ENCODE results near the gene DEPDC1B.
"Not testable (repeated sequence)": the region's sequence is repeated elsewhere in the genome, so short reads cannot be mapped to it uniquely, and the experiment has no call there.

Gene DEPDC1B

GRCh38 chr5:60698336-60698735 lies 1.6 kb downstream of the DEPDC1B start:
- no peak for DNase-seq (ENCODE audit: low spot score)

GRCh38 chr5:60690326-60690725 lies 9.6 kb downstream of the DEPDC1B start:
- DNase-seq (ENCODE audit: low spot score): no peak

DNA sequence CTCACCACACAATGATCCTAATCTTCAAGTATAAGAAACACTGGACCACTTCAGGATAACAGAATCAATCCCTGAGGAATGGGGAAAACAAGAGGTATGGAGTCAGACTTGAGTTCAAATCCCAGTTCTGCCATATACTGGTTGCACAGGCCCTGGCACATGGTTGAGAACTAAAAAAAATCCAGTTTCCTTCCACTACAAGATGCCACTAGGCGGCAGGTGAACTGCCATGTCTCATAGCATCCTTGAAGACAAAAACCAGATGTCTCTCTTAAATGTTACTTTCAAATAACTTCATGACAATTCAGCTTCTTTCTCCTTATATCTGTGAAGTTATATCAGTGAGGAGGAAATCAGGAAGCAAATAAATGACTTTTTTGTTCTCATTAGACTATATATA lies 11.0 kb downstream of the DEPDC1B start:
- no peak for DNase-seq (ENCODE audit: low spot score)

DNA sequence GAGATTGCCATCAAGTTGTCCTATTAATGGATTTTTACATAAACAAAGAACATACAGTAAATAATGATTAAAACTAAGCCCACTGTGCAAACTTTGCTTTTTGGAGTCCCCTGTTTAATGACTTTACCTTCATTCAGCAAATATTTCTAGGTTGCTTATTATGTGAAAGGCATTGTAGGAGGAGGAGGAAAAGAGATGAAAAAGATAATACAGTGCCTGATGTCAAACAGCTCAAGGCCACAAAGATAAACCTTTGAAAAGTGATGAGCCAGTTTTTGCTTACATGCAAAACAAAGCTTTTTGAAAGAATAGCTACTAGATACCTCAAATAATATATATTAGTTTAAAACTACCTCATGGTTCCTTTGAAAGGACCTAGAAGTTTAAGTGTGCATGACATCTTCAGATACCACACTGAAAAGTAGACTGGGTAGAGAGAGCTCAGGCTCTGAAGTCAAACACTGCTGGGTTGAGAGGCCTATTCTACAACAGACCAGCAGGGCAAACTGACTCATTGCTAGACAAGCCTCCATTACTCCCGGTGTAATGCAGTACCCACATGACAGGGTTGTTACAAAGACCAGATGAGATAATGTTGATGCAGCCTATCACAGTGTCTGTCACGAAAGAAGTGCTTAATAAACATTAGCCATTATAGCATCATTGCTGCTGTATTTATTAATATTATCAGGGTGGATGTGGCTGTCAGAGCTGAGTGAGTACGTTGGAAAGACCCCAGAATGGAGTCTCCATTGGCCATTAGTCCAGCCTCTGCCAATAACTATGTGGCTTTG lies 11.8 kb downstream of the DEPDC1B start:
- peak; percentile 21 for DNase-seq (ENCODE audit: low spot score)

DNA sequence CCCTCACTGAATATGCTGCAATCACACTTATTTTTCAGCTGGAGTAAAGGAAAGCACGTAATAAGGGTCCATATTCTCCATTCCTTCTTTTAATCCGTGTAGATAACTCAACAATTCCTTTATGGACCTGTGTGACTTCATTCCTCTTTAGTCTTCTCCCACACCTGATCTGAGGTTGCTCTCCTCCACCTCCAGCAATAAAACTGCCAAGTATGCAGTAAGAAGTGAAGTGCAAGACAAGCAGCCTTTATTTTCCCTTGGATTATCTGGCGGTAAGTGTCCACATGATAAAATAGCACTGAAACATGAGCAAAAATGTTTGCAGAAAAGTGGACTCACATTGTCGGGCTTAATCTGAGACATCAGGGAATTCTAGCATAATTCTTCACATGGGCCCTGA lies 13.8 kb downstream of the DEPDC1B start:
- no peak for DNase-seq (ENCODE audit: low spot score)

DNA sequence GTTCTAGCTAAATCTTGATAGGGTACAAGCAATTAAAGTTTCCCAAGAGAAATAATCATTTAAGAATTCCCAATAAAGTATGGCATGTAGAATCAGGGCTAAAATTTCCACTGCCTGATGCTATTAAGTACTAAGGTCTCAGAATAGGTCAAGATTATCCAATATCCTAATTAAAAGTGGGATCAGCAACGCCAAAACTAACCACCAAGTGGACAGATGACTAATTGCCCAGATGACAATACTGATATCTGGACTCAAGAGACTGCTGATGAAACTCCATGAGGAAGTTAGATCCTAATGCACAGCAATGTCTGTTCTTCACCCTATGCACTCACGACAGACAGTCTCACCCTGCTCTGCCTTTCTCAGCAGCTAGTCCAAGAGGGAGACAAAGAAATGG lies 14.3 kb downstream of the DEPDC1B start:
- DNase-seq (ENCODE audit: low spot score): no peak

GRCh38 chr5:60685028-60685427 lies 14.9 kb downstream of the DEPDC1B start:
- DNase-seq (ENCODE audit: low spot score): no peak

GRCh38 chr5:60682007-60682406 lies 18.0 kb downstream of the DEPDC1B start:
- not testable (repeated sequence) for DNase-seq (ENCODE audit: low spot score)

DNA sequence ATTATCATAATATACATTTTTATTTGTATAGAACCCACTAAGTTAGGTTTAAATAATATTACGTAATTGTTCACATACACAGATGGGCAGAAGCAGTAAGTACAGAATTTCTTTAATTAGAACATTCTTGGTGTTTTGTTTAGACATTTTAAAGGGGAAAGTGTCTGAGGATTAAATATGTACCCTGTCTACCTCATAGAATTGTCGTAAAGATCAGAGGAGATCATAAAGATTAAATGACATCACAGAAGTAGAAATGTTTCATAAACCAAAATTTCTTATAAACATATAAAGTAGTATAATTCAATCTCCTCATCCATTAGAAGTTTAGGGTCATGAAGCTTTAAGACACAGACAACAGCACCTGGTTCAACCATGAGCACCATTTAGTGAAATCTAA lies 20.1 kb downstream of the DEPDC1B start:
- DNase-seq (ENCODE audit: low spot score): no peak

DNA sequence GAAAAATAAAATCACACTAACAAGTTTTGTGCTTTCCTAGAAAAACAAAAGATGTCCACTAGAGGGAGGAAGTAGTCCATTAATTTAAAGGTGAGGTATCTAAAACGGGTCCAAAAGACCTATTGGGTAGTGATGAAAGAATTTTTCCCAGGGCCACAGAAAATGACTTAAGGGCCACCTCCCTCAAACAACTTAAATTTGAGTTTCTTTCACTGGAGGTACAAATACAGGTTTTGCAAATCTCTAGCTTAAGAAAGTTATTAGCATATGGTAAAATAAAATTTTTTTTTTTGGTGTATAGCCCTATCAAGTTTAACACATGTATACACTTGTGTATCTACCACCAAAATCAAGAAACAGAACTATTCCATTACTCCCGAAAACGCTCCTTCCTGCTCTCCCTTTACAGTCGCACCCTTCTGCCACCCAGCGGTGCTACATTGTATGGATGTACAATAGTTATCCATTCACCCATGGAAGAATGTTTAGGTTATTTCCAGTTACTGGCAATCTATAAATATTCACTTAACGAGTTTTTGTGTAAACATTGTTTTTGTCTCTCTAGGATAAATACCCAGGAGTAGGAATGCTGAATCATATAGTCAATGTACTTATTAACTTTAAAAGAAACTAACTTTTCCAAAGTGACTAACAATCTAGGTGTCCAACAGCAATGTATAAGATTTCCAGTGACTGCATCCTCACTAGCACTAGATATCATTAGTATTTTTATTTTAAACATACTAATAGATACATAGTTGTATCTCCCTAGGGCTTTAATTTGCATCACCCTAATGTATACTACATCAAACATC lies 21.9 kb downstream of the DEPDC1B start:
- peak; percentile 53 for DNase-seq (ENCODE audit: low spot score)

DNA sequence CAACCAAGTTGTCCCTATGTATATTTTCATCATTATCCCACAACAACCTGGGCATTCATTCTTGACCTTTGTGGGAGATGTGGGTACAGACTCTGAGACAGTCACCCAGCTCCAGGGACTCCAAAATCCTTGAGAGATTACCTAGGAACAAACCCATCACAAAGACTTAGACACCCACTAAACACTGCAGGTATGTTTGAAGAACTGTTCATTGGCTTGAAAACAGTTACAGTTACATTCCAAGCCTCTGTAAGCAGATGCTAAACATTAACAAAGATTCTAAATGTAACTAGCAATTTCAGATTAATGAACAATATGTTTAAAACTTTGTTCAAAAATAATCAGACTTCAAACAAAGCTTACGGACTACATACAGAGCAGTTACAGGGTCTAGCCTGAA lies 24.7 kb downstream of the DEPDC1B start:
- no peak for DNase-seq (ENCODE audit: low spot score)

- no peak for DNase-seq (ENCODE audit: low spot score)
These were observed 25.5 kb downstream of the DEPDC1B start for GRCh38 chr5:60674251-60675069.

GRCh38 chr5:60673334-60673733 lies 26.6 kb downstream of the DEPDC1B start:
- no peak for DNase-seq (ENCODE audit: low spot score)

DNA sequence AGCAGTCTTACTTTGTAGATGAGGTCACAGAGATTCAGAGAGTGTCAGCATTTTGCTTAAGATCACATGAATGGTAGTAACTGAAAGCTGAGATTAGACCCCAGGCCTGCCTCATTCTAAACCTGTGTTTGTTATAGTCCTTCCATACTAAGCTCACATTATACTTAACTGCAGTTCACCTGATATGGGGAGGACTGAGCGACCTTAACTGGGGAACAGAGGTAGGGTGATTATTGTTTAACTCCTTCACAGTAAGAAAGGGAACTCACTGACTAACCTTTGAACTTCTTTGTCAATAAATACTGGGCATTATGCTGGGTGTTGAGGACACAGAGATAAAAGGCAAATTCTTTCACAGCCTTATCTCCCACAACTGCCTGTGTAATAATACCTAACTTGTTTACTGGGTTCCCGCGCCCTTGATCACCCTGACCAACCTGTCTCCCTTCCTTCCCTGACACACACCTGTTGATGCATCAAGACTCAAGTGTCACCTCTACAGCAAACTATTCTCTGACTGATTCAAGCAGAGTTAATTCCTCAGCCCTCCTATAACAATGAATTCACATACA lies 27.2 kb downstream of the DEPDC1B start:
- DNase-seq (ENCODE audit: low spot score): no peak

- no peak for DNase-seq (ENCODE audit: low spot score)
These were observed 27.9 kb downstream of the DEPDC1B start for GRCh38 chr5:60671899-60672692.

- no peak for DNase-seq (ENCODE audit: low spot score)
These were observed 29.2 kb downstream of the DEPDC1B start for GRCh38 chr5:60670749-60671148.

GRCh38 chr5:60668686-60669304 lies 31.2 kb downstream of the DEPDC1B start:
- peak; percentile 35 for DNase-seq (ENCODE audit: low spot score)

DNA sequence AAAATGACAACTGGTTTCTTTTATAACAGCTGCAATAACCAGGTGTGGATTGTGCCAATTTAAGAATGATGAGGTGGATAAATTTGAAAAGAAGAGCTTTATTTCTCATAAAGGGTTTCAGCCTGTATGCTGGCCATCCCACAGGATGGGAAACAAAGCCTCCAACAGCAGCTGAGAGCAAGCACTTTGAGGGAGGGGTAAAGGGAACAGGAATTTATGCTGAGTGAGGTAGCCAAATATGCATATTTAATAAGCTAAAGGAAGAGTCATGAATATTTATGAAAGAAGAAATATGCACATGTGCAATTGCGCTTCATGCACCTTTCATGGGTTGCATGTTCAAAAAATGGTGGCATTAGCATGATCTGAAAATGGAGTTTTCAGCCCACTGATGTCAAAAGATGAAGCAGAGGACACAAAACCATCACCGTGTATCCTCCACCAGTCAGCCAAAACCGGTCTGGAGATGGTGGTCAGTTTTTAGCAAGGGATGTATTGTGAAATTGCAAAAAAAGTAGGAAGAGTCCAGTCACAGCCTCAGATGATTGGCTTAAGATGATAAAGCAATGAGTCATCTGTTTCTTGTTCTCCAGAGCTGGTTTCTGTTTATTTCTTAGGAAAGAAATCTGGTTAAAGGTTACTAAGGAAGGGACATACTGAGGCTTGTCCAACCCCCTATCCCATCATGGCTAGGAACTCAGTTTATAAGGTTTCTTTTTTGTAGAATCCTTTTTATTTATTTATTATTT lies 47.9 kb downstream of the DEPDC1B start:
- peak; percentile 77 for DNase-seq (ENCODE audit: low spot score)

DNA sequence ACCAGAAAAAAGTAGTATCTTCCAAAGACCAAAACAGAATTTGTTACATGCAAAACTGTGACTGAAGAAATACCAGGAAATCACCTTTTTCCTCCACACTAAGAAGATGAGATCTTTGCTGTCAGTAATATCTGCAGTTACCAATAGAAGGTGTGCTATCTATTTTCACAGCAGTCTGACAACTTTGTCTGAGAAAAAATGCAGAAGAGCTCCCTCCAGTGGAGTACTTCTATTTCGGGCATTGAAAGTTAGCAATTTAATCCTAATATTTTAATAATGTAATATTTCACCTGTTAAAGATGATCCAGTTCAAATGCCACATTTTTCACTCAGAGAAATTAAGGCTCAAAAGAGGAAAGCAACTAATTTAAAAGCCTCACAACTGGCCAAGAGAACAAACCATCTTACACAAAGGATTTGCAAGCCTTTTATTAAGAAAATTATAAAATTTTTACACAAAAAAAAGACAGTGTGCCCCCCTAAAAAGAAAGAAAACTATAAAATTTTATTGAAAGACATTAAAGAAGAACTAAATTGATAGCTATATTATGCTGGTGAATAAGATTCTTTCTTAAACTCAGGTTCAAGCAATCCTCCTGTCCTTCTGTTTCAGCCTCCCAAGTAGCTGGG lies 50.6 kb downstream of the DEPDC1B start:
- peak; percentile 50 for DNase-seq (ENCODE audit: low spot score)

DNA sequence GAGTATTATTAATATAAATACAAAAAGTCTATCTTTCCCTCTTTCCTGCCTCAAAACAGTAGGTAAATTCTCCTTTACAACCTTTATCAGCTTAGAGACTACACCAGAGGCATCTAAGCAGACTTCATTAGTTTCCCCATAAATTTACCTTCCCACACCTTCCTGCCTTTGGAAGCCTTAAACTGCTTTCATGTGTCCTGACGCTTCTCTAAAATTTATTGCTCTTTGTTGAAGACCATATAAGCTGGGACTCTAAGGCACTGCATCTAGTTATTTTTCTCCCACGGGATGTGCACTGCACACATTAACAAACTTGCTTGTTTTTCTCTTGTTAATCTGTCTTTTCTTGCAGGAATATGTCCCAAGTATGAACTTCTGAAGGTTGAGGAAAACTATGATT lies 51.8 kb downstream of the DEPDC1B start:
- DNase-seq (ENCODE audit: low spot score): no peak
